Measurements from ENCODE around the gene GINS3.
"Not testable (repeated sequence)": the region's sequence is repeated elsewhere in the genome, so short reads cannot be mapped to it uniquely, and the experiment has no call there.

GINS3 gene

DNA sequence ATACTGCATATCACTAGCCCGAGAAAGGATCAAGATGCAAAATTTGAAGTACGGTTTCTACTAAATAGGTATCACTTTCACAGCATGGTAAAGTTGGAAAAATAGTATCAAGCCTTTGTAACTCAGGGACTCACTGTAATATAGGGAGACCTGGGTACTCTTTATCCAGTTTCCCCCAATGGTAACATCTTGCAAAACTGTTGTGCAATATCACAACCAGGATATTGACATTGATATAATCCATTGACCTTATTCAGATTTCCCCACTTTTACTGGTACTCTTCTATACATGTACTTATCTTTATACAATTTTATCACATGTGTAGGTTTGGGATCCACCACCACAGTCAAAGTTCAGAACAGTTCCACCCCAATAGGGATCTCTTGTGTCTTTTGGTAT lies 20.4 kb upstream of the GINS3 start:
- no peaks in the 10 kb centered on the region for H3K4me1 ChIP-seq
- in situ Hi-C loops (cut with MboI; ENCODE audit: low sequenced_read_pairs) = no loop called here
- no peaks in the 10 kb centered on the region for H3K36me3 ChIP-seq (replicated peaks)
- no peak overlapping the region for H3K4me3 ChIP-seq
- H3K27me3 ChIP-seq (ENCODE audit: low read depth) = peaks cover 5% of the 10 kb centered on the region
- no peak for DNase-seq (ENCODE audit: low spot score in 2 of 2)
- H3K9me3 ChIP-seq = 0 out of 2 replicates have a peak, but pooled peaks cover 3% of the 10 kb centered on the region

DNA sequence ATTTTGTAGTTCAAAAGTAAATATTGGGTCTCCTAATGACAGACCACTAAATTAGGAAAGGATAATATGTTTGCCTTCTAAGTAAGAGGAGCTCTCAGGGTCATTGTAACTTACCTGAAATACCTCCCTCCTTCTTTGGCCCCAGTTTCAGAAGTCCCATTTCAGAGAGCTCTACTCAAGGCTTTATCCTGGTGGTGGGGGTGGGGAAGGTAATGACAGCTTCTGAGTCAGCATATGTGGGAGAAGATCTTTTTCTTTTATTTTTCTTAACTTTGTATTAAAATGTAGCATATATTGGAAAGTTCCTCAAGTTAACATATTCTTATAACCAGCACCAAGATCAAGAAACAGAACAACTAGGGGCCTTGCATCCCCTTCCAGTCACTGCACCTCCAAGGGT lies 16.9 kb upstream of the GINS3 start:
- H3K4me1 ChIP-seq = no peaks in the 10 kb centered on the region
- no peak for DNase-seq (ENCODE audit: low spot score in 2 of 2)
- H3K27me3 ChIP-seq (ENCODE audit: low read depth) = peaks cover 3% of the 10 kb centered on the region
- in situ Hi-C loops (cut with MboI; ENCODE audit: low sequenced_read_pairs) = no loop called here
- no peaks in the 10 kb centered on the region for H3K36me3 ChIP-seq (replicated peaks)
- H3K9me3 ChIP-seq = 0 out of 2 replicates have a peak, but pooled peaks cover 3% of the 10 kb centered on the region
- no peak overlapping the region for H3K4me3 ChIP-seq

DNA sequence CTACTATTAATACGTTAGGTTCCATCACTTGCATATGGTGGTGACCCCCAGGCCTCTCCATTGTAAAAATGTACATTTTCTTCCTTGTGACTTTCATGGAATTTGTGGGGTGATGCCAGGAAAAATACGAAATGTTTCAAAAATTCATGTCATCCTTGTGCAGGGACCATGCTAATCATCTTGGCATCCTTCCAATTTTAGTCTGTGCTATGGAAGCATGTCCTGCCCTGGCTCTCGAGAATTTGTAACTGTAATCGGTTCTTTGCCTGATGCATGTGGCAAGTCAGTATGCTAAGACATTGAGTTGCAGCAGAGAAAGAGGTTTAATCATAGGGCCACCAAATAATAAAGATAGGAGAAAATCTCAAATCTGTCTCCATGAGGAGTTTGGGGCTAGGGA lies 14.3 kb upstream of the GINS3 start:
- no peaks in the 10 kb centered on the region for H3K4me1 ChIP-seq
- H3K4me3 ChIP-seq = no peak overlapping the region
- no peaks in the 10 kb centered on the region for H3K9me3 ChIP-seq
- no peaks in the 10 kb centered on the region for H3K36me3 ChIP-seq (replicated peaks)
- in situ Hi-C loops (cut with MboI; ENCODE audit: low sequenced_read_pairs) = no loop called here
- DNase-seq (ENCODE audit: low spot score in 2 of 2) = no peak
- no peaks in the 10 kb centered on the region; the same call in 1 of the 2 replicates for H3K27me3 ChIP-seq (ENCODE audit: low read depth)

DNA sequence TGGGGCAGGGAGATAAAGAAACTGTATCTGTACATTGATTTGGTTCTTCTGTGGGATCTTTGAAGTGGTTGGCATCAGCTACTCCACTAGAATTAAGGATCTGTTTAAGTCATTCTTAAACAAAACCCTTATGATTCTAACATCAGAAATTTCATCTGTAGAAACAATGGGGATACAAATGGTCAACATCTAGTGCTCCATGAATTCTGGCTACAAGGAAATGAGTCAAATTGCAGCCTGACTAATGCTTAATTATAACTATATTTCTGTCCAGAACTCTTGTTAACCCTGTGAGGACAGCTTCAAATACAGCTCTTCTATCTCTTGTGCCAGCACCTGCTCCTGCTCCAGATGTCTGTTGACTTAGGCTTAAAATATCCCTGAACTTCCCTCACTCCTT lies 13.9 kb upstream of the GINS3 start:
- Histone ChIP-seq H3K36me3 (replicated peaks) (no peaks in the 10 kb centered on the region), H3K4me3 (no peak overlapping the region), H3K4me1 (no peaks in the 10 kb centered on the region), H3K9me3 (no peaks in the 10 kb centered on the region), H3K27me3 (ENCODE audit: low read depth) (no peaks in the 10 kb centered on the region; the same call in 1 of the 2 replicates)
- in situ Hi-C loops (cut with MboI; ENCODE audit: low sequenced_read_pairs) = no loop called here
- no peak for DNase-seq (ENCODE audit: low spot score in 2 of 2)

DNA sequence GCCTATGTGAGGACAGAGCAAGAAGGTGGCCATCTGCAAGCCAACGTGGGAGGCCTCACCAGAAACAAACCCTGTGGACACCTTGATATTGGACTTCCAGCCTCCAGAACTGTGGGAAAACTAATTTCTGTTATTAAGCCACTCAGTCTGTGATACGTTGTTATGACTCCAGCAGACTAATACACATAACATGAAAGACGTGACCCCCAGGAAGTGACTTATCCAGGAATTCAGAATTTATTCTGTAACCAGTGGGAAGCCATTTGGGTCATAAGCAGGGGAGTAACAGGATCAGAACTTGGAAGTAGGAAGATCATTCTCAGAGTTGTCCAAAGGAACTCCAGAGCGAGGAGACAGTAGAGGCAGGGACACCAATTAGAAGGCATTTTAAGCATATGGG lies 12.5 kb upstream of the GINS3 start:
- Histone ChIP-seq H3K4me3 (no peak overlapping the region), H3K27me3 (ENCODE audit: low read depth) (no peaks in the 10 kb centered on the region; the same call in none of the 2 replicates), H3K36me3 (replicated peaks) (no peaks in the 10 kb centered on the region), H3K4me1 (no peaks in the 10 kb centered on the region), H3K9me3 (no peaks in the 10 kb centered on the region)
- DNase-seq (ENCODE audit: low spot score in 2 of 2) = no peak
- in situ Hi-C loops (cut with MboI; ENCODE audit: low sequenced_read_pairs) = no loop called here

DNA sequence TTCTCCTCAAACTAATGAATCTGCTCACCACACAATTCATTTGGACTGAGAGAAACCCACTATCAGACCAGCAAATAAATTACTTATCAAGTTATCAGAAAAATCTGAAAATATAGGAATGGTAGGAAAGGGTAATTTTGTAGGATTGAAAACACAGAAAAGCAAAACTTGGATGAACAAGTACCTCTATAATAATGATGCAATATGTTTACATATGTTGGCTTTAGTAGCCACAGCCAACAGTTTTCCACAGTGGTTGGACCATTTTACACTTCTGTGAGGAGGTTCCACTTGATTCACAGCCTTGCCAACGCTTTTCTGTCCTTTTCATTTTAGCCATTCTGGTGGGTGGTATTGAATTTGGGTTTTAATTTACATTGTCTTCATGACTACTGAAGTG lies 10.6 kb upstream of the GINS3 start:
- no peaks in the 10 kb centered on the region for H3K9me3 ChIP-seq
- no peak overlapping the region for H3K4me3 ChIP-seq
- H3K4me1 ChIP-seq = no peaks in the 10 kb centered on the region
- H3K36me3 ChIP-seq (replicated peaks) = no peaks in the 10 kb centered on the region
- in situ Hi-C loops (cut with MboI; ENCODE audit: low sequenced_read_pairs) = no loop called here
- no peak for DNase-seq (ENCODE audit: low spot score in 2 of 2)
- H3K27me3 ChIP-seq (ENCODE audit: low read depth) = no peaks in the 10 kb centered on the region; the same call in 1 of the 2 replicates

DNA sequence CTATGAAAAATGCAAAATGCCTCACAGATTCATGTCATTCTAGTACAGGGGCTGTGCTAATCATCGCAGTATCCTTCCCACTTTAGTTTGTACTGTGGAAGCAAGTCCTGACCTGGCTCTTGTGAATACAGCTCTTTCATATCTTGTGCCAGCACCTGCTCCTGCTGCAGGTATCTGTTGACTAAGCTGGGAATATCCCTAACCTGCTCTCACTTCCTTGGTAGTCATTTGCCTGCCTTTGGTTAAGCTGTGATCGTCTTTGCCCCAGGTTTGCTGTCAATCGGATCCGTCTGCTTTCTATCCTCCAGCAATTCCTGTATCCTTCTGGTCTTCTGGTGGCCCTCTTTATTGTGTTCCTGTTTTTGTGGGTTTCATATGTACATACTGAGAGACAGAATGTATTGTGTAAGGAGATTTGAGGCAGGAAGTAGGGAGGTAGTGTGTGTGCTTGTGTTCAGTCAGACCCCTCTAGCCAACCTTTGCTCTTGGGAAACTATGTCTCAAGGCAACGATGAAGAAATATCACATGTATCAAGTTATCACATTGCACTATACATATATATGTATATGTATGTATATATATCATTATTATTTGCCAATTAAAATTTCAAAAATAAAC lies 7.7 kb upstream of the GINS3 start:
- no peaks in the 10 kb centered on the region; the same call in 1 of the 2 replicates for H3K27me3 ChIP-seq (ENCODE audit: low read depth)
- no peaks in the 10 kb centered on the region for H3K36me3 ChIP-seq (replicated peaks)
- H3K4me1 ChIP-seq = no peaks in the 10 kb centered on the region
- in situ Hi-C loops (cut with MboI; ENCODE audit: low sequenced_read_pairs) = no loop called here
- DNase-seq (ENCODE audit: low spot score in 2 of 2) = no peak
- no peaks in the 10 kb centered on the region for H3K9me3 ChIP-seq
- no peak overlapping the region for H3K4me3 ChIP-seq

DNA sequence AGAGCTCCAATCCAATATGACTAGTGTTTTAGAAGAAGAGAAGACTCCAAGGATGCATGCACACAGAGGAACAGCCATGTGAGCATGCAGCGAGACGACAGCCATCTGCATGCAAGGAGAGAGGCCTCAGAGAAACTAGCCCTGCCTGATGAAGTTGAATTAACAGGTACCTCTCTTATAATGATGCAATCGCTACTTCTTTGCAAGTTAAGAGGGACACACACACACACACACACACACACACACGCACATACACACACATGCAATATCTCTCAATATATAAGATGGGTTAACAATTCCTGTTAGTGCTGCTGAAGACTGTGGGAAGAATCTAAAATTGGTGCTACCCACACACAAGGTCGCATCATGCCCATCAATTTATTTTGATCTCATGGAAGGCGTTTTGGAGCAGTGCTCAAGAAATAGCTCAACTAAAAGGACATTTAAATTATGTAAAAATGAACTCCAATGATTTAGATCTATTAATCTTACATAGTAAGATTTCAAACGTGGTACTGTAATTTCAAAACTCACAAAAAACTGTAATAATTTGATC lies 7.0 kb upstream of the GINS3 start:
- no peak for DNase-seq (ENCODE audit: low spot score in 2 of 2)
- in situ Hi-C loops (cut with MboI; ENCODE audit: low sequenced_read_pairs) = no loop called here
- Histone ChIP-seq H3K4me3 (no peak overlapping the region), H3K4me1 (no peaks in the 10 kb centered on the region), H3K27me3 (ENCODE audit: low read depth) (peaks cover 1% of the 10 kb centered on the region; the same call in 1 of the 2 replicates), H3K36me3 (replicated peaks) (no peaks in the 10 kb centered on the region), H3K9me3 (no peaks in the 10 kb centered on the region)

DNA sequence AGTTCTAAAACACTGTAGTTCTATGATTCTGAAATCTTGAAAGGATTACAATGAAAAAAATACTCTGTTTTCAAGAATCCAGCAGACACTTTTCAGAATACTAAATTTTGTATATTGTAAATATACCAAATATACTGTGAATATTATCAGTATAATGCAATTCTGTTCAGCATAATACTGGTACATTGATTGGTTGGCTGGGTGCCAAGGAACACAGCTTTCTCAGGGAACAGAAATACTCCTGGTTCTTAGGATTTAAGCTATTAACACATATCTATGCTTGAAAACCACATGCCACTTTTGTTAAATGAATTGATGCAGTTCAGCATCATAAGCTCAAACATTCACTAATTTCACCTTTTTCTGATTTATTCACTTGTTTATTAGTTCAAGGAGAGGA lies 2.5 kb upstream of the GINS3 start:
- in situ Hi-C loops (cut with MboI; ENCODE audit: low sequenced_read_pairs) = no loop called here
- Histone ChIP-seq H3K4me3 (no peak overlapping the region), H3K36me3 (replicated peaks) (peaks cover 4% of the 10 kb centered on the region; the same call in 1 of the 2 replicates), H3K4me1 (peaks cover 5% of the 10 kb centered on the region), H3K9me3 (no peaks in the 10 kb centered on the region), H3K27me3 (ENCODE audit: low read depth) (peaks cover 4% of the 10 kb centered on the region; the same call in 1 of the 2 replicates)
- DNase-seq (ENCODE audit: low spot score in 2 of 2) = peak in 1 of 2 experiments; percentile 12

DNA sequence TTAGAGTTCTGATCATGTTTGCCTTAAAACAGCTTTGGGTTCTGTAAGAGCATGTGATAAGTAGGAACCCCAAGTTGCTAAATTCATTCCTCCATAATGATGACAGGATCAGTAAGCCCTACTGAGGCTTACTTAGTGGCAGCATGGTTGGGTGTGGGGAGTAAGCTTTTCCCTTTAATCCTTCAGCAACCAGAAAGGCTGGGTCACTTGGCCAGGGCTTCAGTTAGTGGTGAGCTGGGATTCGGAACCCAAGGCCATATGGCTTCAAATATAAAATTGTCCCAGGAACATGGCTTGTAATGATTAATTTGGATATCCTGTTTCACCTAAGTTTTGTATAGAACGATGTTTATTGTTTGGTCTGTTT lies 850 bp downstream of the GINS3 start:
- peaks cover 5% of the 10 kb centered on the region for H3K4me1 ChIP-seq
- DNase-seq (ENCODE audit: low spot score in 2 of 2) = peak; percentile 7 to 12
- no peaks in the 10 kb centered on the region for H3K9me3 ChIP-seq
- H3K27me3 ChIP-seq (ENCODE audit: low read depth) = peaks cover 4% of the 10 kb centered on the region; the same call in 1 of the 2 replicates
- peak overlapping the region; percentile 82 for H3K4me3 ChIP-seq
- peaks cover 5% of the 10 kb centered on the region; the same call in 1 of the 2 replicates for H3K36me3 ChIP-seq (replicated peaks)
- in situ Hi-C loops (cut with MboI; ENCODE audit: low sequenced_read_pairs) = no loop called here

DNA sequence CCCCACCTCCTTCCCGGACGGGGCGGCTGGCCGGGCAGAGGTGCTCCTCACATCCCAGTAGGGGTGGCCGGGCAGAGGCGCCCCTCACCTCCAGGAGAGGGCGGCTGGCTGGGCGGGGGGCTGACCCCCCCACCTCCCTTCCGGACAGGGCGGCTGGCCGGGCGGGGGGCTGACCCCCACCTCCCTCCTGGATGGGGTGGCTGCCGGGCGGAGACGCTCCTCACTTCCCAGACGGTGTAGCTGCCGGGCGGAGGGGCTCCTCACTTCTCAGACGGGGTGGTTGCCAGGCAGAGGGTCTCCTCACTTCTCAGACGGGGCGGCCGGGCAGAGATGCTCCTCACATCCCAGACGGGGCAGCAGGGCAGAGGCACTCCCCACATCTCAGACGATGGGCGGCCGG lies 4.6 kb downstream of the GINS3 start:
- H3K4me3 ChIP-seq; H3K4me1 ChIP-seq; H3K9me3 ChIP-seq; H3K36me3 ChIP-seq (replicated peaks); DNase-seq (ENCODE audit: low spot score in 2 of 2); H3K27me3 ChIP-seq (ENCODE audit: low read depth); in situ Hi-C loops (cut with MboI; ENCODE audit: low sequenced_read_pairs): not testable (repeated sequence)

DNA sequence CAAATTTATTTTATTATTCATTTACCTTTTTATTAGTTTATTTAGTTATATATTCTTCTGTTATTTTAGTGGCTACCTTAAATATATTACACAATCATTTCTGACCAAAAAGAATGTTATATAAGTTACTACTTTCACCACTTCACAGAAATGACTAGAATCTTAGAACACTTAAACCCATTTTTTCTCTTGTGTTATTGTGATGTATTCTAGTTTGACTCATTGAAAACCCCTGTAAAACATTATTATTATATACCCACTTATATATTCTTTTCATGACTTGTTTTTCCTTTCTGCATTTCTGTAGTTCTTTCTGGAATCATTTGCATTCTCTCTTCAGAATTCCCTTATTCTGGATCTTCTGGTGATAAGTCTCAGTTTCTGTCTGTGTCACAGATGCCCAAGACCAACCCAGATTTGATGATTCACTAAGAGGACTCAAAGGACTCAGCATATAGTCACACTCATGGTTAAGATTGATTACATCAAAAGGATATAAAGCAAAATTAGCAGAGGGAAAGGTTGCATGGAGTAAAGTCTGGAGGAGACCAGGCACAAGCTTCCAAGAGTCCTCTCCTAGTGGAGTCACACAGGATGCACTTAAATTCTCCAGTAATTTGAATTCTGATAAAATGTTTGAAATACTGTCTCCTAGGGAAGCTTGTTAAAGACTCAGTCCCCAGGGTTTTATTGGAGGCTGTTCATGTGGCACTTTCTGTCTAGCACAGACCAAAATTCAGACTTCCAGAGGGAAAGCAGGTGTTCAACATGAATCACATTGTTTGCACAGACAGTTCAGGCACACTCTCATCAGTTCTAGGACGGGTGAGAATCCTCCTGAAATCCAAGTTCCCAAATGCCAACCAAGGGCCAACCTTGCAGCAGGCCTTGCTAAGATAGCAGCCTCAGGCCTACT lies 7.7 kb downstream of the GINS3 start:
- no peaks in the 10 kb centered on the region for H3K4me1 ChIP-seq
- H3K27me3 ChIP-seq (ENCODE audit: low read depth) = no peaks in the 10 kb centered on the region
- in situ Hi-C loops (cut with MboI; ENCODE audit: low sequenced_read_pairs) = no loop called here
- H3K4me3 ChIP-seq = no peak overlapping the region
- no peak for DNase-seq (ENCODE audit: low spot score in 2 of 2)
- no peaks in the 10 kb centered on the region for H3K9me3 ChIP-seq
- H3K36me3 ChIP-seq (replicated peaks) = no peaks in the 10 kb centered on the region

DNA sequence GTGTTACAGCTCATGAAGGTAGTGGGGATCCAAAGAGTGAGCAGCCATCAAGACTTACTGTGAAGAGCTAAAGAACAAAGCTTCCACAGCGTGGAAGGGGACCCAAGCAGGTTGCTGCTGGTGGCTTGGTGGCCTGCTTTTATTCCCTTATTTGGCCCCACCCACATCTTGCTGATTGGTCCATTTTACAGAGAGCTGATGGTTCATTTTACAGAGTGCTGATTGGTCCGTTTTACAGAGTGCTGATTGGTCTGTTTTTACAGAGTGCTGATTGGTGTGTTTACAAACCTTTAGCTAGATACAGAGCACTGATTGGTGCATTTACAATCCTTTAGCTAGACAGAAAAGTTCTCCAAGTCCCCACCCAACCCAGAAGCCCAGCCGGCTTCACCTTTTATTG lies 9.0 kb downstream of the GINS3 start:
- H3K4me1 ChIP-seq; H3K9me3 ChIP-seq; H3K36me3 ChIP-seq (replicated peaks); H3K27me3 ChIP-seq (ENCODE audit: low read depth); H3K4me3 ChIP-seq; in situ Hi-C loops (cut with MboI; ENCODE audit: low sequenced_read_pairs); DNase-seq (ENCODE audit: low spot score in 2 of 2): not testable (repeated sequence)

DNA sequence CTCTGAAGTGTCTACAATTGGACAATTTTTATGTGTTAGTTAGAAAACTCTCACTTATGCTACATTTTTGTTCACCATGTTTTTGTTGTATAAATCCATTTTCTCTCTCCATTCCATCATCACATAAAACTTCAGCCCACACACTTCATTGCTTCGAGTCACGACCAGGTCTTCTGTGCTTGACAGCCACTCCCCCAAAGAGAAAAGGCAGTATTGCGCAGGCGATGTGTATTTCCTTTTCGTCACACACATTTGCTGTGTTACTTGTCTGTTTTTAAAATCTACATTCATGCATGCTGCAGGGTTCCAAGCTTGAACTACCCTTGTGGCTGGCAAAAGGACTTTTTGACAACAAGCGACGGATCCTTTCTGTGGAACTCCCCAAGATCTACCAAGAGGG lies 10.5 kb downstream of the GINS3 start:
- Histone ChIP-seq H3K27me3 (ENCODE audit: low read depth) (no peaks in the 10 kb centered on the region), H3K36me3 (replicated peaks) (no peaks in the 10 kb centered on the region), H3K4me1 (no peaks in the 10 kb centered on the region), H3K4me3 (no peak overlapping the region), H3K9me3 (no peaks in the 10 kb centered on the region)
- in situ Hi-C loops (cut with MboI; ENCODE audit: low sequenced_read_pairs) = no loop called here
- no peak for DNase-seq (ENCODE audit: low spot score in 2 of 2)
